SHP77 (cell line): Measurements from ENCODE around the gene KIF1B.
"Not testable (repeated sequence)": the region's sequence is repeated elsewhere in the genome, so short reads cannot be mapped to it uniquely, and the experiment has no call there.

ENCODE experiments used
- DNase-seq, 2 experiments: peaks; one replicate each; lab custom pipeline; 2025; lab: John Stamatoyannopoulos, UW

KIF1B gene

DNA sequence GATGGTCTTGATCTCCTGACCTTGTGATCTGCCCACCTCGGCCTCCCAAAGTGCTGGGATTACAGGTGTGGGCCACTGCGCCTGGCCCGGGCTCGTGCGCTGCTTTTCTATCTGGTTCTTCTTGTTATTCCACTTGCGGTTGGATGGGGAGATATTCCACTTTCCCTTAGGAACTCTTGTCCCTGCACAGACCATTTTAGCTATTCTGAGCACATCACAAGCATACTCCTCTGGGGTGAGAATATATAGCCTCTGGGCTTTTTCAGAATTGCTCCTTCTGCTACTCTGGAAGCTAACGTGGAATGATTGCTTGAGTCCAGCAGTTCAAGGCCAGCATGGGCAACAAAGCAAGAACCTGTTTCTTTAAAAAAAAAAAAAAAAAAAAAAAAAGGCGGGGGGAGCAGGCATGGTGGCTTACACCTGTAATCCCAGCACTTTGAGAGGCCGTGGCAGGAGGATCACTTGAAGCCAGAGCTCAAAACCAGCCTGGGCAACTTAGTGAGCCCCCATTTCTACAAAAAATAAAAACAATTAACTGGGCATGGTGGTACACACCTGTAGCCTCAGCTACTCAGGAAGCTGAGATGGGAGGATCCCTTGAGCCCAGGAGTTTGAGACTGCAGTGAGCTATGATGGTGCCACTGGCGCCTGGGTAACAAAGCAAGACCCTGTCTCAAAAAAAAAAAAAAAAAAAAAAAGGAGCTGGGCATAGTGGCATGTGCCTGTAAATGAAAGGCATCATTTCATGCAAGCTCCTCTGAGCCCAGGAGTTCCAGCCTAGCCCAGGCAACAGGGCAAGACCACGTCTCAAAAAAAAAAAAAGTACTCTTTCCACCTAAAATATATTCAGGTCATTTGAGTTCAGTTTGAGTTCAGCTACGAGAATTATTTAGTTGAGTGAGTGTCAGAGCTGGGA, 176.6 kb downstream of the KIF1B start:
- no peak for DNase-seq

DNA sequence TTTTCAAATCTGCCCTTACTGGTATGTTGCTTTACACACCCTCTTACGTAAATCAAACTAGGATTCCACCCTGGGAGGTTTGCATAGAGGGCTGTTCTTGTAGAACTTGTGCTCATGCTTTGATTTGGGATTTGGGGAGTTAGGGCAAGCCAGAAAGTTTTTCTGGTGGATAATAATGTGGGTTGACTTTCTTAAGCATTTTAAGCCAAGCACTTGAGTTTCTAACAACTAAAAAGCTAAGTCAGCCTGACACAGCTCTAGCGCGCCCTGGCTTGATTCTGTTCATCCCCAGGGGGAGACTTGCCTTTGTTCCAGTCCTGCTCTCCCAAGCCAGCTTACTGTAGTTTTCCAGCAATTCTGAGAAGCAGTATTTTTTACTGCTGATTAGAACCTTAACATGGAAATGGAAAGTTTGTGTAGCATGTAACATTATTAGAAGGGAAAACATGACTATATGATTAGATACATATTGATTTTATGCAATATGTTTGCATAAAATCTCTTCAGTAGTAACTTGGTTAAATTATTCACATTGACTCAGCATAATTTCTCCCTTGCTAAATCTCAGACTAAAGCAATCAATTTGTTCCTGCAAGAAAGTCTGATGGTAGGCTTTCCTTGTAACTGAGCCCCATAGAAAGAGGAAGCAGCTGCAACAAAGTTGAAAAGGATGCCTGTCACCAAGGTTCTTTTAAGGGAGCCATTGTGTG, 177.5 kb downstream of the KIF1B start:
- no peak for DNase-seq

DNA sequence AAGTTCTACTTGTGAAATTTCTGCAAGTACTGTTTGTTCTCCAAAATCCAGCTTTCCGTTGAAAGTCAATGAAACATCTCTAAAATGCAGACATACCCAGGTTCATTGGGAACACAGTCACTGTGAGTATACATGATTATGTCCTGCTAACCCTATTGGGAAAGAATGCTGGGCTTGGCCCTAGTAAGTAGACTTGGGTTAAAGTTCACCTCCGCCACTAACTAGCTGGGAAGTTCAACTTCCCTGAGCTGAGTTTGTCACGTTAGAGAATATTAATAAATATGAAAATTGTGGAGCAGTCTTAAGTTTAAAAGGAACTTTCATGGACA, 178.0 kb downstream of the KIF1B start:
- DNase-seq: no peak

DNA sequence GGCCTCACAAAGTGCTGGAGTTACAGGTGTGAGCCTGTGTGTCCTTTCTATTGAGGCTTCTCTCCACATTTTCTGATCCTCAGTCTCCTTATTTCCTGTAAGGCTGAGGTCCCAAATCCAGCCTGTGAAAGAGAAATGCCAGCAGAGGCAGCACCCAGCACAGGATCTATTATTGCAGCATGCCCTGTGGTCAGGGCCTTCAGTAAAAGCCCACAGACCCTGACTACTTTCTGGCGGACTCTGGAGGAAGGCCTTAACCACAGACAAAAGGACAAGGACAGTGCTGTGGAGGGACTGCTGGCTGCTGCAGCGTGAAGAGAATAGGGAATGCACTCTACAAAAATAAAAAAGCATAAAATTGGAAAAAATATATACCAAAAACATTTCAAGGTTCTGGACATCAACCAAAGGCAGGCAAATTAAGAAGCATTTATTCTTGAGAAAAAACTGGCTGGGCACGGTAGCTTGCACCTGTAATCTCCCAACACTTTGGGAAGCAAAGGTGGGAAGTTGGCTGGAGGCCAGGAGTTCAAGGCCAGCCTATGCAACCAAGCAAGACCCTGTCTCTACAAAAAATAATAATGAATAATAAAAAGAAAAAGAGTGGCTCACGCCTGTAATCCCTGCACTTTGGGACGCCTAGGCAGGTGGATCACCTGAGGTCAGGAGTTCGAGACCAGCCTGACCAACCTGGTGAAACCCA, 179.1 kb downstream of the KIF1B start:
- no peak for DNase-seq

DNA sequence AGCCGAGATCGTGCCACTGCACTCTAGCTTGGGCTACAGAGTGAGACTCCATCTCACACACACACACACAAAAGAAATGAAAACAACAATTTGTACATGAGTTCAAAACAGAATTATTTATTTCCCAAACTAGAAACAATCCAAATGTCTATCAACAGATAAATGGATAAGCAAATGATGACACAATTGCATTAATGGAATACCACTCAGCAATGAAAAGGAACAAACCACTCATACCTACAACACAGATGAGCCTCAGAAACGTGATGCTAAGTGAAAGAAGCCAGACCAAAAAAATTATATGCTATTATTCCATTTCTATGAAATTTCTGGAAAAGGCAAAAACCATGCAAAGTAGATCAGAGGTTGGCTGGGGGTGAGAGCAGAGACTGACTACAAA, 186.5 kb downstream of the KIF1B start:
- no peak for DNase-seq

DNA sequence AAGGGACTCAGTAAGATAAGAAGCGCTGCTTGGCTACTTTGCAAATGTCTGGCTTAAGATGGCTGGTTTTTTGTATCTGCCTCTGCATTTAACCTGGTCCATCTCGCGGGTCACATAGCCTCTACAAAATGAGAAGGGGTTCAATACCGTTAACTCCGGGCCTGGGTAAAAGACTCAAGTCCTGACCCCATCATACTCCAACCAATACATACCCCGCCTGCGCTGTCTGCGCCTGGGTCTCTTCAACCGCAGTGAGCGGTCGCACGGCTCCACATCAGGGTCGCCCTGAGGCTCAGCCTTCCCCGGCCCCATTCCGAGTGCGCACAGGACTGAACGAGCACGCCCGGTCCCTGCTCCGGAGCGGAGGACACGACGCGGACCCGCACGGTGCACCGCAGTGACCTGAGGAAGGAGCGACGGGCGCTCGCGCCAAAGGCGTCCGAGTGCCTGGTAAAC, 187.9 kb downstream of the KIF1B start:
- no peak for DNase-seq

DNA sequence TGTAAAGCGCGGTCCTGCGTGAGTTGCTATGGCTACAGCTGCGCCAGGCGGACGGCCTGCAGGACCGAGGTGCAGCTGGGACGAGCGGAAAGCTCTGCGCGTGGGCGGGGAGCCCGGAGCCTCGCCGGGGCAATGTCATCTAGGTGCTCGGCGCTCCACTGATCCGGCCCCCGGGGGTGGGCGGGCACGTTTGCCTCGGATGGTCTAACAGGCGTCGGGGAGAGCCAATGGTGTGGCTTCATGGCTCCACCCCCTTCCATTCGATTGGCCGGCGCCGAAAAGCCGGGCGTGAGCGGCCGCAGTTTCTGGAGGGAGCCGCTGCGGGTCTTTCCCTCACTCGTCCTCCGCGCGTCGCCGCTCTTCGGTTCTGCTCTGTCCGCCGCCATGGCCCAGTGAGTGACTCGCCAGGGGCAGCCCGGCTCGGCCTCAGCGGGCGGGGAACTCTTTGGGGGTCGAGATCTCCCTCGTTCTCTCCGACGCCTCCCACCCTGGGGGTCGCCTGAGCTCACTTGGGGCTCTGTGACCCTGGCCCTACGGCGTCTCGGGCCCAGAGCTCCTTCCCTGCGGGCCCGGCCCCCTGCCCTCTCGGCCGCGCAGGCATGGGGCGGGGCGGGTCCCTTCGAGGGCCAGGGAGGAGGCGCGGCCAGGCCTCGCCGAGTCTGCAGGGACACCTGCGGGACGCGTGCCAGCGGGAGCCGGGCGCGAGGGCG, 188.5 kb downstream of the KIF1B start, which contains the start of gene PGD:
Gene PGD (plus strand): TSS at position 331 of the 710 bp plus-strand sequence. CDS start 54 bp downstream, at position 385.
- DNase-seq: peak; percentile 98 to 99

DNA sequence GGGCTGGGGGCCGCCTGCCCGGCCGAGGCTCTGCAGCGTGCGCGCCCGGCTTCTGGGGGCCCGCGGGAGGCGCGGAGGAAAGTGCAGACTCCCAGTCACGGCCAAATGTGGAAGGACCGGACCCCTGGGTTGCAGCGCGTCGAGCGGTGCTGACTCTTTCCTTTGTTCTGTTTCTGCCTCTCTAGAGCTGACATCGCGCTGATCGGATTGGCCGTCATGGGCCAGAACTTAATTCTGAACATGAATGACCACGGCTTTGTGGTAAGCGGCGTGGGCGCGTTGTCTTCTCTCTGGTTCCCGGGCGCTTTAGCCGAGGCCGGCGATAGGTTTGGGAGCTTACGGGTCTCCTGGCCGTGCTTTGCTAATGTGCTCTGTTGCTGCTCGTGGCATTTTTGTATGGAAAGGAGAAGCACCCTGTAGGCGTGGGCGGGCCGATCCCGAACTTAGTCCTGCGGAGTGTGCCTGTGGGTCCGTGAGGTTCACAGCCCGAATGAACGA, 189.1 kb downstream of the KIF1B start:
- no peak for DNase-seq

DNA sequence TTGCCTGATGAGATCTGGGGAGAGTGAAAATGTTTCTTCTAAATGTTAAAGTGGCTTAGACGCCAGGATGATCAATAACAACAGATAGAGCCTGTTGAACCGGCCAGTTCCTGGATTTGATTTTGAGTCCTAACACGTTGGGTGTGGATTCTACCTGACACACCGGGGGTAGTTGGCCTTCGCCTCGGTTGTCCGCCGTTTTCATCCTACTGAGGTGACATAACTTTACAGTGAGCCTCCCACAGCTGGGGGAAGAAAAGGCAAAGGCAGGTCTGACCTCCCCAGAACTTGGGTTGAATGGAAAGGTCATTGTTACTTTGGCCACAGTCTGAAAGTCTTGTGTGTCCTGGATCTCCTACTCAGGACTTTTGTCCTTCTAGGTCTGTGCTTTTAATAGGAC, 189.6 kb downstream of the KIF1B start:
- no peak for DNase-seq

DNA sequence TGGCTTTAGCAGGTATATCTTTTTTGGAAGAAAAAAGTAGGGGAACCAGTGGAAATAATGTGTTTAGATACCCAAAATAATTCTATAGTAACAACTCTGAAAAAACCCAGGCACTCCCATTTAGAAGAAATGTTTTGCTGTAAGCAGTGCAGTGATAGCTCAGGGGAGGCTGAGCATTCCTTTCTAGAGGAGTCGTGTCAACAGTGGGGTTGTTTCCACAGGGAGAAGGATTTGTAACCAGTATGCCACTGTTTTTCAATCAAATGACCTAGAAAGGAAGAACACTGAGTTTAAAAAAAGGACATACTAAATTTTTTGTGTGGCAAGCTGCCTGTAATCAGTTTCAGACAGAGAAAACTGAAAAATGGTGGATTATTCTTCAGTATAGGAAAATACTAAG, 190.9 kb downstream of the KIF1B start:
- no peak for DNase-seq

DNA sequence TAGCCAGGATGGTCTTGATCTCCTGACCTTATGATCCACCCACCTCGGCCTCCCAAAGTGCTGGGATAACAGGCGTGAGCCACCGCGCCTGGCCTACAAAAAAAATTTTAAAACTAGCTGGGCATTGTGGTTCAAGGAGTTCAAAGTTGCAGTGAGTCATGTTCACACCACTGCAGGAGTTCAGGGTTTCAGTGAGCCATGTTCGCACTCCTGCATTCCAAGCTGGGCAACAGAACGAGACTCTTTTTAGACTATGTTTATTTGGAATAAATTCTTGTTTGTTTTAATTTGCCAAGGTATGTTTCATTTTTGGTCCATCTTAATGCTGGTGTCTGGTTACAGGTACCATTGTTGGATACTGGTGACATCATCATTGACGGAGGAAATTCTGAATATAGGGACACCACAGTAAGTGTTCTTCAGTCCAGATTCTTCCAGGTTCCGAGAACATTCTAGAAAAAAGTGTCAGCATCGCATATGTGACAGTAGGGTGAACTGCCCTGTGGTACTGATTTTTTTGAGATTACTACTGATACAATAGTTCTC, 192.4 kb downstream of the KIF1B start:
- DNase-seq: no peak

DNA sequence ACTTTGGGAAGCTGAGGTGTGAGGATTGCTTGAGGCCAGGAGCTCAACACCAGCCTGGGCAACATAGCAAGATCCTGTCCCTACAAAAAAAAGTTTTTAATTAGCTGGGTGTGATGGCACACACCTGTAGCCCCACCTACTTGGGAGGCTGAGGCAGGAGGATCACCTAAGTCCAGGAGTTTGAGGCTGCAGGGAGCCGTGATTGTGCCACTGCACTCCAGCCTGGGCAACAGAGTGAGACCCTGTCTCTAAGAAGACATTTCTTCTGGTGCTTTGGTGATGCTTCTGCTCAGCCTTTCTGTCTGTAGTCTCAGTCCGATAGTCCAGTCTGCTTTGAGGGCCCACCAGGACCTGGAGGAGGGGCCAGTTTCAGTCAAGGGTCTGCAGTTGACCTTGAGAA, 196.8 kb downstream of the KIF1B start:
- no peak for DNase-seq

DNA sequence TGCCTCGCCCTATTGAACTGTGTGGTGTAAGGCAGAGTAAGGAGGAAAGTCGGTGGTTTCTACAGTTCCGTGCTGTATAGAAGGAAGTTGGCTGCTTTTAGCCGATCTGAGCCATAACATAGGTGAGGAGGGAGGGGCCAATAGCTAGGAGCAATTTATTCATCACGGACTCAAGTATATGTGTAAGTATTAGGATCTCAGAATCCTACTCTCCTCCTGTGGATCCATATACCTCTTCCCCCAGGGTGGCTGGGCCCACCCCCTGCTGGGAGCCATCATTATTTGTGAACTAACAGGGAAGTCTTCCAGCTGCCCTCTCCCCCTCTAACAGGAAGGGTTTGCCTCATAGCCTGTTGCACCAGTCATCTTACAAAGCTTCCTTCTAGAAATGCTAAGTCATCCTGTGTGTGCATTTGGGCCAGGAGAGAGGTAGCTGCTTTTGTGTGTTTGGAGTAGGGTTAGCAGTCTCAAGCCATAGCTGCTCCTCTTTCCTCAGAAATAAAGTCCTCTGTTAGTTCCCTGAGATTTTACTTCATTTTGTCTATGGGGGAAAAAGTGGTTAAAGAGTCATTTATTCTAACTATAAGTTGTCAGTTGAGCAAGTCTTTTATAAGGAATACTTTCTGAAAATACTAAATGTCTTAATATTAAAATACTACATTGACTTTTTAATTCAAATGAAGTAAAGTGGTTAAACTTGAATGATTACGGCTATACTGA, 205.0 kb downstream of the KIF1B start:
- peak; percentile 17 to 36 for DNase-seq

DNA sequence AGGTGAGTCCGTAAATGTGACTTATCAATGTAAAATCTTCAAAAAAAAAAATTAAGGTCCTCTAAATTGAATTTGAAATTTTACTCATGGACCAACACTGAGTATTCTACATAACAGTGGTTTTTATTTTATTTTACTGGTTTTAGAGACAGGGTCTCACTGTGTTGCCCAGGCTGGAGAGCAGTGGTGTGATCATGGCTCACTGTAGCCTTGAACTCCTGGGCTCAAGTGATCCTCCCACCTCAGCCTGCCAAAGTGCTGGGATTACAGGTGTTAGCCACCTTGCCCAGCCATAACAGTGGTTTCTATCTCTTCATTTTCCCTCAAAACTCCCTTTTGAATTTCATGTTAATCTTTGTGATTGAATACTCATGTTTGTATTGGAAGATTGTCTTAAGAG, 205.6 kb downstream of the KIF1B start:
- not testable (repeated sequence) for DNase-seq

DNA sequence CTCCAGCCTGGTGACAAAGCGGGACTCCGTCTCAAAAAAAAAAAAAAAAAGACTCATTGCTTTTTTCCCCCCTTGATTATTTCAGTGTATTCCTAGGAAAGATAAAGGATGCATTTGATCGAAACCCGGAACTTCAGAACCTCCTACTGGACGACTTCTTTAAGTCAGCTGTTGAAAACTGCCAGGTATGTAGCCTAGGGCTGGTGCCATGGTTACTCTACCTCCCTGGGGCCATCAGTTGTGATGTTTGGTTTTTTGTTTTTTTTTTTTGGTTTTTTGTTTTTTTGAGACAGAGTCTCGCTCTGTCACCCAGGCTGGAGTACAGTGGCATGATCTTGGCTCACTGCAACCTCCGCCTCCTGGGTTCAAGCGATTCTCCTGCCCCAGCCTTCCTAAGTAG, 208.4 kb downstream of the KIF1B start:
- not testable (repeated sequence) for DNase-seq

DNA sequence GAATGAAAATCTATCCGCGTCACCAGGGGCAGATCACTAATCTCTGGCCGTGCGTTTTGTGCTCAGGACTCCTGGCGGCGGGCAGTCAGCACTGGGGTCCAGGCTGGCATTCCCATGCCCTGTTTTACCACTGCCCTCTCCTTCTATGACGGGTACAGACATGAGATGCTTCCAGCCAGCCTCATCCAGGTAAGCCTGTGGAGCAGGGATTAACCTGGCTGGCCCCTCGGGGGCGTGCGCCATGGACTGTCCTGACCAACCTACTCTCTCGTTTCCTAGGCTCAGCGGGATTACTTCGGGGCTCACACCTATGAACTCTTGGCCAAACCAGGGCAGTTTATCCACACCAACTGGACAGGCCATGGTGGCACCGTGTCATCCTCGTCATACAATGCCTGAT, 209.0 kb downstream of the KIF1B start:
- no peak for DNase-seq

DNA sequence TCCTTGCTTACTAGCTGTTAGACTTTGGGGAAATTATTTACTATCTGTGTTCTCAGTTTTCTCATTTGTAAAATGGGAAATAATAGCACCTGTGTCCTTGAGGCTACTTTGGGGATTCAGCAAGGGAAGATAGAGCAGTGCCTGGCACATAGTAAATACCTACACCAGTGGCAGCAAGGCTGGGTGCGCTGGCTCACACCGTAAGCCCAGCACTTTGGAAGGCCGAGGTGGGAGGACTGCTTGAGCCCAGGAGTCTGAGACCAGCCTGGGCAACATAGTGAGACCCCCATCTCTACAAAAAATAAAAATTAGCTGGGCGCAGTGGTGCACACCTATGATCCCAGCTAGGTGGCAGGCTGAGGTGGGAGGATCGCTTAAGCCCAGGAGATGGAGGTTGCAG, 211.3 kb downstream of the KIF1B start:
- no peak for DNase-seq

DNA sequence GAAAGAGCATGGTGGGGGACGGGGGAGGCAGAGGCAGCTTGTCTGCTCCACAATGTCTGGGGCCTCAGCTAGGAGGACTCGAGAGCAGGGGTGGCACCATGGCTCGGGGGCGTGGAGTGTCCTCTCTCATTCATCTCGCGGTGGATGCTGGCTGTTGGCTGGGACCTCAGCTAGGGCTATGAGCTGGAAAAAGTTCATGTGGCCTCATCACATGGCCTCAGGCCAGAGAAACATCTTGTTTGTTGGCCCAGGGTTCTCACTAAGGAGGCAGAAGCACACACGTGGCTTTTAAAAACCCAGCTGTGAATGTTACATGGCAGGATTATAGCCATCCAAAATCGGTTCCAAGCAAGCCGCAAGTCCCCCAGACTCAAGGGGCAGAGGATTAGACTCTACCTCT, 213.7 kb downstream of the KIF1B start:
- no peak for DNase-seq

DNA sequence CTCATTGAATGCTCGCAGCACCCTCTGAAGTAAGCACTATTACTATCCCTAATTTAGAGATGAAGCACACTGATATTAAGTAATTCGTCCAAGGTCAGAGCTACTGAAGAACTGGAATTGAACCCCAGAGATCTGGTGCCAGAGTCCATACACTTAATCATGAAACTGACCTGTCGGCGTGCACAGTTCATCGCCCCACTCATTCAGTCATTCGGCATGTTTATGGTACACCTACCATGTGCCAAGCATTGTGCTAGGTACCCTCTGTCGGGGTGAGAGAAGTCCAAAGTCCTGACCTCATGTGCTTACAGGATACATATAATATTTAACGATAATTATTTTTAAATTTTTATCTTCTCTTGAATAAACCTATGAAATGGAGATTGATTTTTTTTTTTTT, 214.3 kb downstream of the KIF1B start:
- DNase-seq: no peak

DNA sequence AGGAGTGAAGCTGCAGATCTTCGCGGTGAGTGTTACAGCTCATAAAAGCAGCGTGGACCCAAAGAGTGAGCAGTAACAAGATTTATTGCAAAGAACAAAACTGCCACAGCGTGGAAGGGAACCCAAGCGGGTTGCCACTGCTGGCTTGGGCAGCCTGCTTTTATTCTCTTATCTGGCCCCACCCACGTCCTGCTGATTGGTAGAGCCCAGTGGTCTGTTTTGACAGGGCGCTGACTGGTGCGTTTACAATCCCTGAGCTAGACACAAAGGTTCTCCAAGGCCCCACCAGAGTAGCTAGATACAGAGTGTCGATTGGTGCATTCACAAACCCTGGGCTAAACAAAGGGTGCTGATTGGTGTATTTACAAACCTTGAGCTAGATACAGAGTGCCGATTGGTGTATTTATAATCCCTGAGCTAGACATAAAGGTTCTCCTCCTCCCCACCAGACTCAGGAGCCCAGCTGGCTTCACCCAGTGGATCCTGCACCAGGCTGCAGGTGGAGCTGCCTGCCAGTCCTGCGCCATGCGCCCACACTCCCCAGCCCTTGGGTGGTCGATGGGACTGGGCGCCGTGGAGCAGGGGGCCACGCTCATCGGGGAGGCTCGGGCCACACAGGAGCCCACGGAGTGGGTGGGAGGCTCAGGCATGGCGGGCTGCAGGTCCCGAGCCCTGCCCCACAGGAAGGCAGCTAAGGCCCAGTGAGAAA, 215.6 kb downstream of the KIF1B start:
- DNase-seq: not testable (repeated sequence)
